ENCODE data around the gene MGAT4D.

DNA sequence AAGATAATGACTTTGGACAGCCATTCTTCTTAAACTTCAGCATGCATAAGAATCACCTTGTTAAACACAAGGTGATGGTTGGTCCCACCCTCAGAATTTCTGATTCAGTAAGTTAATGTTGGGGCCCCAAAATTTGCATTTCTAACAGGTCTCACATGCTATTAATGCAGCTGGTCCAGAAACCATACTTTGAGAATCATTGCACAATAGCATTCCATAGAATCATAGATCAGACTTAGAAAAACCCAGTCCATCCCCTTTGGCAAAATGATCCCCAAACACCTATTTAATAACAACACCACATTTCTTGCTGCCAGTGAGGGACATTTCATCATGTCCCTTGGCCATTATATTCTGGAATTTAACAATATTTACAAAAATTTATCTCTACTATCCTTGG, 6.2 kb upstream of the MGAT4D start:
- TF ChIP-seq, protein P1, sequence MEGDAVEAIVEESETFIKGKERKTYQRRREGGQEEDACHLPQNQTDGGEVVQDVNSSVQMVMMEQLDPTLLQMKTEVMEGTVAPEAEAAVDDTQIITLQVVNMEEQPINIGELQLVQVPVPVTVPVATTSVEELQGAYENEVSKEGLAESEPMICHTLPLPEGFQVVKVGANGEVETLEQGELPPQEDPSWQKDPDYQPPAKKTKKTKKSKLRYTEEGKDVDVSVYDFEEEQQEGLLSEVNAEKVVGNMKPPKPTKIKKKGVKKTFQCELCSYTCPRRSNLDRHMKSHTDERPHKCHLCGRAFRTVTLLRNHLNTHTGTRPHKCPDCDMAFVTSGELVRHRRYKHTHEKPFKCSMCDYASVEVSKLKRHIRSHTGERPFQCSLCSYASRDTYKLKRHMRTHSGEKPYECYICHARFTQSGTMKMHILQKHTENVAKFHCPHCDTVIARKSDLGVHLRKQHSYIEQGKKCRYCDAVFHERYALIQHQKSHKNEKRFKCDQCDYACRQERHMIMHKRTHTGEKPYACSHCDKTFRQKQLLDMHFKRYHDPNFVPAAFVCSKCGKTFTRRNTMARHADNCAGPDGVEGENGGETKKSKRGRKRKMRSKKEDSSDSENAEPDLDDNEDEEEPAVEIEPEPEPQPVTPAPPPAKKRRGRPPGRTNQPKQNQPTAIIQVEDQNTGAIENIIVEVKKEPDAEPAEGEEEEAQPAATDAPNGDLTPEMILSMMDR (IDR thresholded peaks at IDR 0.05), result no peak
- TF ChIP-seq POLR2A (IDR thresholded peaks at IDR 0.05) (no peak), POLR2AphosphoS5 (IDR thresholded peaks at IDR 0.05) (no peak), EP300 (IDR thresholded peaks at IDR 0.05) (no peak)

All from gastroesophageal sphincter (tissue), 3 donors.